T-helper 2 cell treated with Interferon-gamma antibody and Interleukin-4, amounts not matched to agents 100 ng/mL and 5 ng/mL, for 36 hours (primary cell): ENCODE data around the gene RND2. TPM values are rescaled to one million over a fixed set of nuclear protein-coding genes. Genes with fewer than 3 reads are reported as not detected.

Source experiments
- intact Hi-C: fragments of 100-400 bp; cut with micrococcal nuclease; formaldehyde crosslinking; loops from one replicate; pipeline ENCODE4 v1.15.1; 2023
- total RNA-seq: library from RNA; stranded (reverse); gene quantifications from 2 replicates; pipeline ENCODE4 v1.2.3, GENCODE V29; 2022

RND2 gene
- total RNA-seq, 1 donor from 2014 or later = 0.25 TPM

DNA sequence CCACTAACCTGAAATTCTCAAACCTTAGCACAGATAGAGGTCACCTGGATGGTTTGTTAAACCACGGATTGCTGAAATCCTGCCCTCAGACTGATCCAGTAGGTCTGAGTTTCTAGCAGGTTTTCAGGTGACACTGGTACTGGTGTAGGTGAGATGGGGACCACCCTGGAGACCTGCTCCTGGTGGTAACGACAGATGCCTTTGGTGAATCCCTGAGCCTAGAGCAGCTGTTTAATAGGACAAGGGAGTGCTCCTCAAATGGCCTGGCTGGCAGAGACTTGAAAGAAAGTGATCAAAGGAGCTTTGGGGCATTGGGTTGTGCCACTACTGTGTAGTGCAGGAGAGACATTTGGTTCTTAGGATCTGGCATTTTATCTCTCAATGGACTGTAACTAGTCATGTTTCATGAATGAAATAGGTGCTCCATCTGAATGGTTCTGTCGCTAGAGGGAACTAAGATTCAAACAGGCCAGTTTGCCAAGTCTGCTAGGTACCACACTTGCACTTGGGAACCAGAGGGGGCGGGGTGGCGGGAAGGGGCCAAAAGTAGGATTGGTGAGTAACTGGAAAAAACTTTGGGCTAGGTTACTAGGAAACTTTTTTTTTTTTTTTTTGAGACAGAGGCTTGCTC, 21.4 kb upstream of the RND2 start:
- intact Hi-C loops = loop anchor here (10.0 kb wide), 1 partner anchor 211 kb away; the partner anchor contains the start of gene TMEM106A

DNA sequence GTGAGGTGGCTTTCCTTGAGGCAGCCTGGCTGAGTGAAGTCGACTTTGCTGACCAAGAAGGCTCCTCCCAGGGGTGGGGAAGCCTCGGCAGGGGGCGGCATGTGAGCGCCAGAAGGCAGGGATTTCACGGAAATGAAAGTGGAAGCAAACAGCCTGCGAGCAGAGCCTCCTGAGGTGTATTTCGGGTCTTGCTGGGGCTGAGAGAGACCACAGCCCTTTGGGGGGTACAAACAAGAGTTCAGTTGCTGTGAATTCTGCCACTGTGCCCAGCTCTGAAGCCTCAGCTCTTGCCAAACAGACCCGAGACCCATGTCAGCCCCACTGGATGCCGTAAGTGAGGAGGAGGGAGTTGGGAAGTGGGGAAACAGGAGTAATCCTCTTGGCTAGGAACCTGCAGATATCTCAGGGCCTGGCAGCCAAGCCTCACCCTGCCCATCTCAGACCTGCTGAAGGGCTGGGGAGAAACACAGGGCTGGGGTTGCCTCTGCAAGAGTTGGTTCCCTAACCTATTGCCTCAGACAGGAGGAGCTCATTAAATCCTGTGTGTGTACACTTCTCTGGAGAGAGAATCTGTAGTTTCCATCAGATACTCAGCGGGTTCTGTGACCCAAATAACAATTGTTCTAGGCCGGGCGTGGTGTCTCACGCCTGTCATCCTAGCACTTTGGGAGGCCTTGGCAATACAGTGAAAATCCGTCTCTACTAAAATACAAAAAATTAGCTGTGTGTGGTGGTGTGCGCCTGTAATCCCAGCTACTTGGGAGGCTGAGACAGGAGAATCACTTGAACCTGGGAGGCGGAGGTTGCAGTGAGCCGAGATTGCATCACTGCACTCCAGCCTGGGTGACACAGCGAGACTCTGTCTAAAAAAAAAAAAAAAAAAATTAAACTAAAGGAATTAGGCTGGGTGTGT, 18.1 kb upstream of the RND2 start, which contains the start of gene IFI35:
Gene IFI35 (plus strand): TSS at position 146 of the 913 bp plus-strand sequence. CDS start 164 bp downstream, at position 310.
- intact Hi-C loops = loop anchor here (1.0 to 10.0 kb wide), 2 partner anchors 9 to 208 kb away; partner anchors contain the start of genes RPL27 and TMEM106A

DNA sequence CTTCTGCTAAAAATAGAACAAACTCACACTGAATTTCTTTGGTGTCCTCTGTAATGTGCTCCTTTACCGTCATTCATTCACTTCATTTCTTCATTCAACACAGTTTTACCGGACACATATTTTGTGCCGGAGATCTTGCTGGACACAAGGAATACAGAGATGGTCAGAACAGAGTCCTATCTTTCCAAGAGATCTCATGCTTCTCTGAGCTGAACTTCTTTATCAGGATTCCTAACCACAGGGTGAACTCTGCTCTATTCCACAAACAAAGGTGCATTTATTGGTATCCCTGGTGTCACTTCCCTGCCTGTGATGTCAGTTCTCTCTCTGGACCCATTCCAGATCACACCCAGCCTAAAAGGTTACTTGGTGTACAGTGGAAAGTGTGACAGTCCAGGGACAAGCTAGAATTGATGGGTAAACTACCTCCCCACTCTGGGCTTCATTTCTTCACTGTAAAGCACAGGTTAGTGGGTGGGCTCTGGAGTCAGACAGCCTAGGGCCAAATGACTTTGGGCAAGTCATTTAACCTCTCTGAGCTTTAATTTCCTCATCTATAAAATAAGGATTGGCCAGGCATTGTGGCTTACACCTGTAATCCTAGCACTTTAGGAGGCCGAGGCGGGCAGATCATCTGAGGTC, 14.2 kb upstream of the RND2 start:
- intact Hi-C loops = no loop called here

DNA sequence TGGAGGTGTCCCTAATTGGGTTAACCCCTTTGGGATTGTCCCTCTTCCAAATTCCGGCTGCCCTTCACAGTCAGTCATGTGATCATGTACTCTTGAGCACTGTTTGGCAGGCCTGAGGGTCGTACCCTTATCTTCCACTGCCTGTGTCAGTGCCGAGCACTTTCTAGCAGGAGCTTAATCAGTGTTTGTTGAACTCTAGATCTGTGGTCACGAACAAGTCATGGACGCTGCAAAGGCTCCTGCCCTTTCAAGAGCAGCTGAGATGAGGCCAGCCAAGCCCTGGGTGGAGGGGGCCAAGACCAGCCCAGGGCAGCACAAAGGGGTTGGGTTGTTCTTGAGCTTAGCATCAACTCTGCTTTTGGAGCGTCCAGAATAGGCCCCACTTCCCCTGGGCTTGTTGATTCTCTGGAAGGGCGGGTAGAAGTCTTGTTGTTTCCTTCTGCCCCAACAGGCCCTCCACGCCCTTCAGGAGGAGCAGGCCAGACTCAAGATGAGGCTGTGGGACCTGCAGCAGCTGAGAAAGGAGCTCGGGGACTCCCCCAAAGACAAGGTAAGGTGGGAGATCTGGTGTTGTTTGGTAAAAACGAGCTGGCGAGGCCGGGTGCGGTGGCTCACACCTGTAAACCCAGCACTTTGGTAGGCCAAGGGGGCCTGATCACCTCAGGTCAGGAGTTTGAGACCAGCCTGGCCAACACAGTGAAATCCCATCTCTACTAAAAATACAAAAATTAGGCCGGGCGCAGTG, 13.1 kb upstream of the RND2 start:
- intact Hi-C loops = no loop called here

DNA sequence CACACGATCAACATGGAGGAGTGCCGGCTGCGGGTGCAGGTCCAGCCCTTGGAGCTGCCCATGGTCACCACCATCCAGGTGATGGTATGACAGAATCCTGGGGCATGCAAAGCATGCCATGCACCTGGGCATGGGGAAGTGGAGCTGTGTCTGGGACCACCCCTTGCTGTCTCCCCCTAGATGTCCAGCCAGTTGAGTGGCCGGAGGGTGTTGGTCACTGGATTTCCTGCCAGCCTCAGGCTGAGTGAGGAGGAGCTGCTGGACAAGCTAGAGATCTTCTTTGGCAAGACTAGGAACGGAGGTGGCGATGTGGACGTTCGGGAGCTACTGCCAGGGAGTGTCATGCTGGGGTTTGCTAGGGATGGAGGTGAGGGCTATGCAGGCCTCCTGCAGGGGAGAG, 11.7 kb upstream of the RND2 start:
- intact Hi-C loops = no loop called here

DNA sequence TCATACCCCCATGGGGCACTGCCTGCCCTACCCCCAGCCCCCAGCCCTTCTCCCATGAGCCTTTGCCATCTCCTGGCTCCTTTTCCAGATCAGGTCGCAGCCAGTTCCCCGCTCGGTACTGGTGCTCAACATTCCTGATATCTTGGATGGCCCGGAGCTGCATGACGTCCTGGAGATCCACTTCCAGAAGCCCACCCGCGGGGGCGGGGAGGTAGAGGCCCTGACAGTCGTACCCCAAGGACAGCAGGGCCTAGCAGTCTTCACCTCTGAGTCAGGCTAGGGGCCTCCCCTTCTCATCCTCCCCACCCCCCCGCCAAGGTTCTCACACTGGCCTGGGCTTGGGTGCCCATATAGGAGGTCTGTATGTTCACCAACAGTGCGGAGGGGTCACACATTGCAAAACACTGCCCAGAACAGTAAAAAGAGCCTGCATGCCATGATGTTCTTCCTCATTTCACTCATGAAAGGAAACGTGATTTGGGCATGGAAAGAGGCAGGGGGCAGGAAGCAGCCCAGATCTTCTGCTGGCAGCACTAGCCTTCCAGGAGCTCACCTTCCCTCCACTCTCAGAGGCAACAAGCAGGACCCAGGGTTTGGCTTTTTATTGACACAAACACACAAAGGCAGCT, 10.9 kb upstream of the RND2 start:
- intact Hi-C loops = no loop called here

DNA sequence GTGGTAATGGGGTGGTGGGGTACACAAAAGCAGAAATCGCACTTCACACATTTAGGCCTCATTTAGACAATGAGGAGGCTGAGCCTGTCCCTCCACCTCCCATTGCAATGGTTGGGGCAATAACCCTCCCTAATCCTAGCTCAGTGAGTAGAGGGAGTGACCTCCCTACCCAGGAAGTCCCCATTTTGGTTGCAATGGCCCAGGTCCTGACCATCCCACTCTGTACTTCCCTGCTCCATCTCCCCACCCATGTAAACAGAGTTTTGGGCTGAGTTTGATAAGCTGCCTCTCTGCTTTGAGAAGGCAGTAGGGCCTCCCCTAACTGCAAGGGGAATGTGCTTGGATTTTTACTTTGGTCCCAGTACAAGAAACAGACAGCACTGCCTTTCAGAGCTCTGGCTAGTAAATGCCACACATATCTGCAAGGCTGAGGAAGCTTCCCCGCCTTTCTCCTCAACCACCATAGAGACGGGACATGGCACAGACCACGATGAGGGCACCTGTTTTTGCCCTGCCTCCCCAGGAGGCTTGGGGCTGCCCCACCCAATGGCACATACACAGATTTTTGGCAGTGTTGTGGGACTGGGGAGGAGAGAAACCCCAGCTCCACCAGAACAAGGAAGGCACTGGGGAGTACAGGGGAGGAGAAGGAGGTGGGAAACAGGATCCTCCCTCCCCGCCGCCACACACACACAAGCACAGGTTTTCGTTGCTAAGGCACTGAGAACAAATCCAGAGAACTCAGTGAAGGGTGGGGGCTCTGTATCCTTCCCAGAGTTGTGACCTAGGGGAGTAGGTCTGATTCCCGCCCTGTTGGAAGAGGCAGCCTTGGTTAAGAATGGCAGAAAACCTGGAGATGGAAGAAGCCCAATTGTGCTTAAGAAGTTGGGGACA, 10.1 kb upstream of the RND2 start:
- intact Hi-C loops = no loop called here

DNA sequence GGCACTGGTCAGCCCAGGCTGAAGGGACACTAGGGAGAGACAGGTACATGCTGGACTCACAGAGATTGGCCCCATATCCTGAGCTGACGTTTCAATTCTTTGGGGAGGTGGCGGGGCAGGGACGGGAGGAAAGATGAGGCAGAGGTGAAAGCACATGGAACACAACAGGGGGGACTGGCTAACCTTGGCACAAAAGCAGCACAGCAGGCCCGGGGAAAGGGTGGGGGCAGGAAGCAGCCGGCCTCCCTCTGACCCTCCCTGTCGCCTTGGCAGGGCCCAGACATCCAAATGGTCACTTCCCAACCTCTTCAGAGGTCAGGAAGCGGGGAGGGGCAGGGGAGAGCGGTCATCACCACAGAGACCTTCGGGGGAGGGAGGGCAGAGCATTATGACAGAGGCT, 9.5 kb upstream of the RND2 start:
- intact Hi-C loops = no loop called here

DNA sequence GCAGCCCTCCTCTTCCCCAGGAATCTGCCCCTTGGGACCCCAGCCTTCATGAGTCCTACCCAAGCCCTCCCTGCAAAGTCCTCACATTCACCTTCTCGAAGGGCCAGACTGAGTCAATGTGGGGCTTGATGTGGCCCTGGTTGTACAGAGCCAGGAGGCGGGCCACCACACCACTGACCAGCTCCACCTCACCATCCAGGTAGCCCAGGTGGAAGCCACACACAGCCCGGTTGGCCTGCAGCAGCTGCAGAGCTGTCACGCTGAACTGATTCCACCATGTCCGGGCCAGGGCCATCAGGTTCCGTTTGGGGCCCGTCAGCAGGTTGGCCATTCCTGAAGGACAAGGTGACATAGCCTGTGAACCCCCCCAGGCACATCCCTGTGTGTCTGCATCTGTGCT, 8.8 kb upstream of the RND2 start:
- intact Hi-C loops = no loop called here

DNA sequence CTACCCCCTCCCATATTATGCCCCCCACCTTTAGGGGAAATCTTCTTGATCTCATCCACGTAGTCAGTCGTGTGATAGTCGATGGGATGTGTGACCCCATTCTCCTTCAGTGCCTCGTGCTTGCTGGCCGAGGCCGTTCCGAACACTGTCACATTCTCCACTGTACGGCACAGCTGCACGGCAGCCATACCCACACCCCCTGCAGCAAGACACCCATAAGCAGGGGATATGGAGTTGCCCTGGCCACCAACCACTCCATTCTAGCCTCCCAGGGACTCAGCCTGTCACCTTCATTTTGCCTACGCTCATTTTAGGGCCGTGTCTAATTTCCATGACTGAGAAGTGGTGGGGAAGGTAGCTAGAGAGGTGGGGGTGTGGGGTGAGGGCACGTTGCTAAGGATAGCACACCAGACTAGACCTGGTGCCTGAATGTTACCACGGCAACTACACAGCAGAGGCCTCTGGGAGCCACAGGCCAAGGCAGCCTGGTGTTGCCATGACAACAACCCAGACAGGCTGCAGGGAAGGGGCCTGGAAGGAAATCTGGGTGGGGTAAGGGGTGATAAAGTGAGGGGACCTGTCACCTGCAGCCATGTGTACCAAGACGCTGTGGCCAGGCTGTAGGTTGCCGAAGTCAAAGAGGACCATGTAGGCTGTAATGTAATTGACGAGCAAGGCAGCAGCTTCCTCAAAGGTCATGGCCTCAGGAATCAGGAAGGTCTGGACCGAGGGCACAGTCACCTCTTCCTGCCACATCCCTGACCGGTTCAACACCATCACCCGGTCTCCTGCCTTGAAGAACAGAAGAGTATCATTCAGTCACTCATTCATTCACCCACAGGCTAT, 6.8 kb upstream of the RND2 start:
- intact Hi-C loops = no loop called here

DNA sequence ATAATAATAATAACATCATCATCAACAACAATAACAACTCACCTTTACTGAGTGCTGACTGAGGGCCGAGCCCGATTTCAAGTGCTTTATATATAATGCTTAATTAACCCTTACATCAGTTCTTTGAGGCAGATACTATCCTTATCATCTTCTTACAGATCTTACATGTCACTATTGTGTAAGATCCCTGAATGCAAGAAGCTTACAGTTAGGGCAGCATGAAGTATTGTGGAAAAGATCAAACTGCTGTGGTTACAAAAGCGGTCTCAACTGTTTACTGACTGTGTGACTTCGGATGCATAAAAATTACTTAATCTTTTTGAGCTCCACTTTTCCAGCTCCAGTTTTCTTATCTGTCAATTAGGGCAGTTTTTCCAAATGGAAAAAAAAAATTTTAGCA, 6.1 kb upstream of the RND2 start:
- intact Hi-C loops = no loop called here

DNA sequence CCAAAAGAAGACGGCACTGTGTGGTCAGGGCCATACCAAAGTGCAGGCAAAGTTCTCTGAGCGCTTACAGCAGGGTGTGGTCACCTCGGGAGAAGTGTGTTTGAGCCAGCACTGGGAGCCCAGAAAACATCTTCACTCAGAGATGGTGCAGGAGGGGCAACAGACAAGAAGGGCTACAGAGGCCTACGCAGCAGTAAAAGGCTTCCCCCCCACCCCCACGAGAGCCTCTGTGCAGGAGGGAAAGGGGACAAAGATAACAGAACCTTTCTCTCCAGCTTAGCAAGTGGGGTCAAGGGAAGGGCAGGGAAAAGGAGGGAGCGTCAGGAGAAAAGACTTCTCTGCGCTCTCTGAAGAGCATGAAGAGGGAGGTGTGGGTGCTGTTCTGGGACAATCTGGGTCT, 5.6 kb upstream of the RND2 start:
- intact Hi-C loops = no loop called here

DNA sequence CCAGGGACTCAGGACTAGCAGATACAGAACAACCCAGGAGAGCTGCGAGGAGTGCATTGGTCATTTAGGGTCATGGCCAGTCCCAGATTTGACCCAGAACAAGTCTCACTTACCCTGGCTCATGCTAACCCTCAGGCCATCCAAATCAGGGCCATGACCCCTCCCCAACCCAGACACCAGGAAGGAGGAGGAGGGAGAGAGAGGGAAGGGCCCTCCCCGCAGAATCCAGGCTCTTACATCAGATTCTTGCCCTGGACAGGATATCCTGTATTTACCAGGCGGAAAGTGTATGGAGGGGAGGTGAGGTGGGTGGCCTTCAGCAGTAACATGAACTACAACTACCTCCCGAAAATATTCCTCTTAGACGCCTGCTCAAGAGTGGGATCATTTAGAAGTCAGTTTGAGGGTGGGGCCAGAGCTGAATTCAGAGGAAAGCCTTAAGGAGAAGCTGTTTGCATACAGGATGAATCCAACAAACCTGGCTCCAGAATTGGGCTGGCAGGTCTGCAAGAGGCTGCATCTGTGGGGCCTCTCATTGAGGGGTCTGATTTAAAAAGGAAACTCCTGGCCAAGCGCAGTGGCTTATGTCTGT, 4.9 kb upstream of the RND2 start:
- intact Hi-C loops = loop anchor here (2.0 to 5.0 kb wide), 2 partner anchors 39 to 343 kb away; partner anchors contain the start of genes PLEKHH3, PTGES3L and RUNDC1

DNA sequence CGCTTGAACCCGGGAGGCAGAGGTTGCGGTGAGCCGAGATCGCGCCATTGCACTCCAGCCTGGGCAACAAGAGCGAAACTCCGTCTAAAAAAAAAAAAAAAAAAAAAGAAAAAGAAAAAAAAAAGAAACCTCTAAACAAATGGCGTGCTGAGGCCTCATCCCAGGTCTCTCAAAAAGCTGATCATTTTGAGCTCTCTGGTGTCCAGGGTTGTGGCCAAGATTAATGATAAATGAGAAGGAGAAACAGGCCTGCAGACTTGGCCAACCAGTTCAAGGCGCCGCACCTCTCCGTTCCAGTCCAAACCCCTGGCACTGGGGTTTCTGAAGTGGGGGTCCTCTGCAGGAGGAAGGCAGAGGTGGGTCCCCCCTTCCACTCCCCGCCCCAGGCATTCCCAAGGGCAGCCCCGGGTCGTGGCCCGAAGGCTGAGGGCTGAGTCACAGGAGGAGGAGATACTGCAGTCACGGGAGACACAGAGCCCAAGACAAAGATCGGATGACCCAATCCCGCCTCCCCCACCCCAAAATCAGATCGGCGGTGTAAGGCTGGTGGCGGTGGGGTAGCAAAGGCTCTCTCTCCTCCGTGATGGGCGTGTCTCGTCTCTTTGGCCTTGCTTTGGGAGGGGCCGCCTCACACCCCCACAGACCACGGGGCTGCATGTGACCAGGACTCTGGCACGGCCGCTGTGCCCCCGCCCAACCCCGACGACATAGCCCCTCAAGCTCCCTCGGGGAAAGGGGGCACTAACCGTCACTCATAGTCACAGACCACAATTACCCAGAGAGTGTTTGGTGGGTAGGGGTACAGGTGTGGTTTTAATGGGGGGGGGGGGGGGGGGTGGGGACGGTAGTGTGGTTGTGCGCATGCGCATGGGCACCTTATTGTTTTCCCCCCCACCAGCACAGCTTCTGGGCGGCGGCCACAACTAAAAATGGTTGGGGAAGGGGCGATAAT, 4.0 kb upstream of the RND2 start:
- intact Hi-C loops = loop anchor here (2.0 to 5.0 kb wide), 2 partner anchors 40 to 344 kb away; partner anchors contain the start of genes PLEKHH3, PTGES3L and RUNDC1

DNA sequence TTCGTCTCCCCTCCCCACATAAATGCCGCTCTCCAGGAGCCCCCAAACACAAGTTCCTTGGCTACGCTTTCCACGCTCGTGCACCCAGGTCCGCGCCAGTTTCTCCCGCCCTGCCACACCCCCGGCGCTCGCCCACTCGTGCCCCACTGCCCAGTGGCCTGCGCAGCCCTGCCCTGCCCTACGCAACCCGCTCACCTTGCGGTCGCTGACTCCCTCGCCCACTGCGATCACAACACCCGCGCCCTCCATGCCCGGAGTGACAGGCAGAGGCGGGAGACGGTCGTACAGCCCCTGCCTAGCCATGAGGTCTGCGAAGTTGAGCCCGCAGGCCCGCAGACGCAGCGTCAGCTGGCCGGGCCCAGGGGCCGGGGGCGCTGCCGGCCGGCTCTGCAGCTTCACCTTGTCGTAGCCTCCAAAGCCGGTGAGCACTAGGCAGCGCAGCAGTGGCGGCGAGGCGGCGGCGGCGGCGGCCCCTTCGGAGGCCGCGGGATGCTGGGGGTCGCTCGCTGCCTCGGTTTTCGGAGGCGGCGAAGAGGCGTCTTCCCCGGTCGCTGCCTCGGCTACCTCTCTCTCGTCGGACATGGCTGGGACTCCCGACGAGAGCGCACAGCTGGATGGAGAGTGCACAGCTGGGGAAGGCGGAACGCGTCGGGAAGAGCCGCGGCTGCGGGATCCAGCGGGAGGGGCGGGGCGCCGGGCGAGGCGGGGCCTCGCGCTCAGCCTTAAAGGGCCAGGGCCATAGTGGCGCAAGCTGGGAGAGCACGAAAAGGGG, 3.1 kb upstream of the RND2 start, which contains the start of gene VAT1:
Gene VAT1 (minus strand): TSS at position 645 of the 772 bp plus-strand sequence. CDS start 63 bp downstream, at position 582.
- intact Hi-C loops = loop anchor here (2.0 to 5.0 kb wide), 2 partner anchors 41 to 345 kb away; partner anchors contain the start of genes PLEKHH3, PTGES3L and RUNDC1

DNA sequence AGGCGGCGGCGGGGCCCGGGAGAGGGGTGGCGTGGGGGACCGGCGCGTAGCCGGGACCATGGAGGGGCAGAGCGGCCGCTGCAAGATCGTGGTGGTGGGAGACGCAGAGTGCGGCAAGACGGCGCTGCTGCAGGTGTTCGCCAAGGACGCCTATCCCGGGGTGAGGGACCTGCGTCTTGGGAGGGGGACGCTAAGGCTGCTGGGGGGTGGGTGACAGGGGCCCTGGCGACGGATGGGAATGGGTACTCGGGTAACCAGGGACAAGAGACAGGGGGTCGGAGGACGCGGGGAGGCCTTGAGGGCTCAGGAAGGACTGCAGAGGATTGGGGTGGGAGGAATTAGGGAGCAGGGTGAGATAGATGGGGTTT, 243 bp downstream of the RND2 start:
- intact Hi-C loops = loop anchor here (1.0 to 5.0 kb wide), 2 partner anchors 100 to 312 kb away; partner anchors contain the start of gene BRCA1
